CD4-positive, CD25-positive, alpha-beta regulatory T cell (primary cell): ENCODE results near the gene HUNK. TPM values are rescaled to one million over a fixed set of nuclear protein-coding genes. Genes with fewer than 3 reads are reported as not detected.

Experiments
- ATAC-seq, 2 donors: fragments of 150-1000 bp; cut with Tn5 transposase; one replicate each; pipeline ENCODE4 v1.10.0; 2021; ENCODE audit warnings: low read depth in 2 of 2, moderate number of reproducible peaks in 2 of 2, moderate library complexity in 1 of 2
- DNase-seq, 3 donors: peaks; one replicate each; pipeline versions ENCODE4 v3.0.0 to v3.0.0-alpha.2; 2012 to 2022; ENCODE audit warnings: mixed read lengths in 1 of 3
- H3K27ac ChIP-seq: one replicate; pipeline ENCODE4 v1.7.0; 2013; ENCODE audit warnings: mild to moderate bottlenecking, low read length; ENCODE audit not compliant: insufficient read depth, poor library complexity, severe bottlenecking
- H3K27me3 ChIP-seq: one replicate; pipeline ENCODE4 v1.7.0; 2013; ENCODE audit warnings: low read length; ENCODE audit not compliant: control insufficient read depth, insufficient read depth
- H3K36me3 ChIP-seq: one replicate; pipeline ENCODE4 v1.7.0; 2013; ENCODE audit warnings: mild to moderate bottlenecking, low read length, moderate library complexity; ENCODE audit not compliant: control insufficient read depth, insufficient read depth
- H3K4me1 ChIP-seq: 2 replicates; pipeline ENCODE4 v1.7.0; 2013; ENCODE audit warnings: mild to moderate bottlenecking, low read length; ENCODE audit not compliant: insufficient read depth, control insufficient read depth, poor library complexity, severe bottlenecking
- H3K4me3 ChIP-seq: one replicate; pipeline ENCODE4 v1.7.0; 2013; ENCODE audit warnings: low read depth, mild to moderate bottlenecking, low read length, moderate library complexity
- H3K9me3 ChIP-seq, 2 experiments: 1 replicate in 1 of 2; 2 replicates in 1 of 2; pipeline ENCODE4 v1.7.0; 2013; ENCODE audit warnings: low read length in 2 of 2, mild to moderate bottlenecking in 1 of 2, moderate library complexity in 1 of 2; ENCODE audit not compliant: control insufficient read depth in 2 of 2
- H3K27ac Mint-ChIP-seq, 3 donors: one replicate each; pipeline ENCODE4 v1.8.0; 2020 to 2022; ENCODE audit warnings: mild to moderate bottlenecking in 3 of 3, mixed read lengths in 3 of 3, moderate library complexity in 2 of 3
- H3K27me3 Mint-ChIP-seq: one replicate; pipeline ENCODE4 v1.8.0; 2022; ENCODE audit warnings: mild to moderate bottlenecking, mixed read lengths
- H3K36me3 Mint-ChIP-seq: one replicate; pipeline ENCODE4 v1.8.0; 2020; ENCODE audit warnings: mixed read lengths
- H3K4me1 Mint-ChIP-seq, 4 donors: one replicate each; pipeline ENCODE4 v1.8.0; 2020 to 2022; ENCODE audit warnings: mixed read lengths in 4 of 4, mild to moderate bottlenecking in 1 of 4
- H3K4me3 Mint-ChIP-seq, 4 donors: one replicate each; pipeline ENCODE4 v1.8.0; 2020 to 2022; ENCODE audit warnings: mild to moderate bottlenecking in 4 of 4, mixed read lengths in 4 of 4, moderate library complexity in 3 of 4
- H3K9me3 Mint-ChIP-seq, 7 donors: one replicate each; pipeline ENCODE4 v1.8.0; 2020 to 2022; ENCODE audit warnings: mixed read lengths in 7 of 7, mild to moderate bottlenecking in 3 of 7, moderate library complexity in 2 of 7
- polyA plus RNA-seq, 4 donors: library from polyadenylated mRNA; unstranded; fragments of 300-500 nt; fragmentation: Illumina TruSeq; gene quantifications; one replicate each; pipeline ENCODE4 v1.2.3, GENCODE V29; 2021
- total RNA-seq: library from RNA; stranded (reverse); gene quantifications from one replicate; pipeline ENCODE4 v1.2.3, GENCODE V29; 2022

HUNK gene
- total and polyA plus RNA-seq, 5 donors from 2014 or later, result not detected

- Mint-ChIP-seq H3K9me3 (peaks cover 0 to 3% (median 0%) of the 10 kb centered on the region in 7 donors), H3K36me3 (no peaks in the 10 kb centered on the region), H3K4me3 (no peak overlapping the region), H3K4me1 (no peaks in the 10 kb centered on the region), H3K27me3 (no peaks in the 10 kb centered on the region), H3K27ac (no peak overlapping the region)
- Histone ChIP-seq H3K27me3 (no peaks in the 10 kb centered on the region), H3K4me1 (no peaks in the 10 kb centered on the region), H3K4me3 (no peak overlapping the region), H3K9me3 (no peaks in the 10 kb centered on the region), H3K36me3 (no peaks in the 10 kb centered on the region), H3K27ac (no peak overlapping the region)
- DNase-seq (no peak), ATAC-seq (no peak)
These were observed 142.8 kb downstream of the HUNK start for GRCh38 chr21:32015461-32016139.

GRCh38 chr21:32018381-32018780 is 145.6 kb downstream of the HUNK start:
- no peak overlapping the region for H3K4me3 ChIP-seq
- DNase-seq (no peak), ATAC-seq (no peak)
- Mint-ChIP-seq H3K4me1 (no peaks in the 10 kb centered on the region), H3K9me3 (no peaks in the 10 kb centered on the region), H3K36me3 (no peaks in the 10 kb centered on the region), H3K27ac (no peak overlapping the region), H3K27me3 (peaks cover 4% of the 10 kb centered on the region), H3K4me3 (no peak overlapping the region)
- no peaks in the 10 kb centered on the region for H3K27me3 ChIP-seq
- no peaks in the 10 kb centered on the region for H3K4me1 ChIP-seq
- no peaks in the 10 kb centered on the region for H3K9me3 ChIP-seq
- H3K27ac ChIP-seq, result no peak overlapping the region
- no peaks in the 10 kb centered on the region for H3K36me3 ChIP-seq

- H3K4me3 Mint-ChIP-seq, result no peak overlapping the region
- no peaks in the 10 kb centered on the region for H3K4me1 Mint-ChIP-seq
- Histone ChIP-seq H3K9me3 (no peaks in the 10 kb centered on the region), H3K27me3 (no peaks in the 10 kb centered on the region), H3K4me3 (no peak overlapping the region), H3K36me3 (no peaks in the 10 kb centered on the region), H3K27ac (no peak overlapping the region), H3K4me1 (no peaks in the 10 kb centered on the region)
- DNase-seq, result no peak
- peaks cover 4% of the 10 kb centered on the region for H3K27me3 Mint-ChIP-seq
- H3K36me3 Mint-ChIP-seq, result no peaks in the 10 kb centered on the region
- H3K27ac Mint-ChIP-seq, result no peak overlapping the region
- no peaks in the 10 kb centered on the region for H3K9me3 Mint-ChIP-seq
- ATAC-seq, result no peak
These were observed 147.7 kb downstream of the HUNK start for GRCh38 chr21:32020564-32020963.

- Histone ChIP-seq H3K27me3 (no peaks in the 10 kb centered on the region), H3K9me3 (no peaks in the 10 kb centered on the region), H3K4me3 (no peak overlapping the region), H3K27ac (no peak overlapping the region), H3K36me3 (no peaks in the 10 kb centered on the region), H3K4me1 (no peaks in the 10 kb centered on the region)
- Mint-ChIP-seq H3K27me3 (peaks cover 4% of the 10 kb centered on the region), H3K4me3 (no peak overlapping the region), H3K9me3 (no peaks in the 10 kb centered on the region), H3K27ac (no peak overlapping the region), H3K36me3 (no peaks in the 10 kb centered on the region), H3K4me1 (no peaks in the 10 kb centered on the region)
- ATAC-seq, result no peak
- no peak for DNase-seq
These were observed 148.6 kb downstream of the HUNK start for GRCh38 chr21:32021319-32021994.

- ATAC-seq (no peak), DNase-seq (no peak)
- no peaks in the 10 kb centered on the region for H3K9me3 Mint-ChIP-seq
These were observed 149.3 kb downstream of the HUNK start for GRCh38 chr21:32022146-32022545.

GRCh38 chr21:32030146-32030652 is 157.4 kb downstream of the HUNK start:
- no peak overlapping the region for H3K27ac ChIP-seq
- Mint-ChIP-seq H3K9me3 (peaks cover 0 to 2% (median 0%) of the 10 kb centered on the region in 7 donors), H3K4me3 (no peak overlapping the region), H3K27me3 (no peaks in the 10 kb centered on the region), H3K4me1 (peaks cover 0 to 3% (median 0%) of the 10 kb centered on the region in 4 donors), H3K36me3 (no peaks in the 10 kb centered on the region), H3K27ac (no peak overlapping the region)
- no peaks in the 10 kb centered on the region for H3K27me3 ChIP-seq
- no peaks in the 10 kb centered on the region for H3K9me3 ChIP-seq
- DNase-seq, result no peak
- H3K36me3 ChIP-seq, result no peaks in the 10 kb centered on the region
- peak in 1 of 2 donors; percentile 22 for ATAC-seq
- H3K4me1 ChIP-seq, result no peaks in the 10 kb centered on the region
- no peak overlapping the region for H3K4me3 ChIP-seq

More at GRCh38 chr21:32022146-32022545, 149.3 kb downstream of the HUNK start:
- Histone ChIP-seq H3K9me3 (no peaks in the 10 kb centered on the region), H3K27me3 (no peaks in the 10 kb centered on the region), H3K36me3 (no peaks in the 10 kb centered on the region), H3K27ac (no peak overlapping the region), H3K4me1 (no peaks in the 10 kb centered on the region), H3K4me3 (no peak overlapping the region)
- no peaks in the 10 kb centered on the region for H3K4me1 Mint-ChIP-seq
- no peak overlapping the region for H3K27ac Mint-ChIP-seq
- no peaks in the 10 kb centered on the region for H3K36me3 Mint-ChIP-seq
- peaks cover 4% of the 10 kb centered on the region for H3K27me3 Mint-ChIP-seq
- H3K4me3 Mint-ChIP-seq, result no peak overlapping the region

GRCh38 chr21:32034850-32035249 is 162.0 kb downstream of the HUNK start:
- no peaks in the 10 kb centered on the region for H3K36me3 ChIP-seq
- ATAC-seq (no peak), DNase-seq (no peak)
- no peak overlapping the region for H3K4me3 ChIP-seq
- Mint-ChIP-seq H3K9me3 (peaks cover 0 to 4% (median 0%) of the 10 kb centered on the region in 7 donors), H3K4me3 (no peak overlapping the region), H3K4me1 (peaks cover 0 to 3% (median 0%) of the 10 kb centered on the region in 4 donors), H3K36me3 (no peaks in the 10 kb centered on the region), H3K27ac (no peak overlapping the region), H3K27me3 (no peaks in the 10 kb centered on the region)
- H3K27ac ChIP-seq, result no peak overlapping the region
- H3K9me3 ChIP-seq, result no peaks in the 10 kb centered on the region
- H3K4me1 ChIP-seq, result no peaks in the 10 kb centered on the region
- no peaks in the 10 kb centered on the region for H3K27me3 ChIP-seq
